ENCODE measurements around the gene MAD1L1.

Gene MAD1L1

GRCh38 chr7:2149672-2150444, 82.9 kb downstream of the MAD1L1 start:
- no peaks in the 10 kb centered on the region for H3F3A ChIP-seq (ENCODE audit: control insufficient read depth, insufficient read depth)
- no peak overlapping the region for H3K4me2 ChIP-seq (ENCODE audit: low read length)
- H3K79me2 ChIP-seq (ENCODE audit: control insufficient read depth, low read length): peaks cover 35% of the 10 kb centered on the region
- no peaks in the 10 kb centered on the region for H4K20me1 ChIP-seq (ENCODE audit: control insufficient read depth, insufficient read depth, low read depth, low read length)
- no peaks in the 10 kb centered on the region for H3K9me2 ChIP-seq (replicated peaks; ENCODE audit: control insufficient read depth, low read length)
- H3K9me3 ChIP-seq (ENCODE audit: control insufficient read depth, insufficient read depth, low read length): no peaks in the 10 kb centered on the region
- TF ChIP-seq EZH2phosphoT487 (IDR thresholded peaks at IDR 0.05; ENCODE audit: borderline replicate concordance, low read length): no peak
- no peak for TF ChIP-seq CTCF (IDR thresholded peaks at IDR 0.05; ENCODE audit: low read depth, low read length, poor library complexity, severe bottlenecking)
- no peak overlapping the region for H3K4me3 ChIP-seq (ENCODE audit: low read length)
- H3K27me3 ChIP-seq (ENCODE audit: control insufficient read depth, low read length): no peaks in the 10 kb centered on the region
- peaks cover 48% of the 10 kb centered on the region for H3K36me3 ChIP-seq (ENCODE audit: control insufficient read depth, low read length)
- H3K4me1 ChIP-seq (ENCODE audit: control insufficient read depth, low read length): peaks cover 22% of the 10 kb centered on the region
- H3K27ac ChIP-seq (ENCODE audit: low read depth, low read length): no peak overlapping the region

- H3K36me3 ChIP-seq (ENCODE audit: control insufficient read depth, low read length): peaks cover 46% of the 10 kb centered on the region
- no peaks in the 10 kb centered on the region for H3K9me2 ChIP-seq (replicated peaks; ENCODE audit: control insufficient read depth, low read length)
- TF ChIP-seq EZH2phosphoT487 (IDR thresholded peaks at IDR 0.05; ENCODE audit: borderline replicate concordance, low read length) (no peak), CTCF (IDR thresholded peaks at IDR 0.05; ENCODE audit: low read depth, low read length, poor library complexity, severe bottlenecking) (no peak)
- H3F3A ChIP-seq (ENCODE audit: control insufficient read depth, insufficient read depth): no peaks in the 10 kb centered on the region
- peaks cover 13% of the 10 kb centered on the region for H3K4me1 ChIP-seq (ENCODE audit: control insufficient read depth, low read length)
- no peak overlapping the region for H3K4me2 ChIP-seq (ENCODE audit: low read length)
- H3K27ac ChIP-seq (ENCODE audit: low read depth, low read length): no peak overlapping the region
- H3K27me3 ChIP-seq (ENCODE audit: control insufficient read depth, low read length): no peaks in the 10 kb centered on the region
- H3K9me3 ChIP-seq (ENCODE audit: control insufficient read depth, insufficient read depth, low read length): no peaks in the 10 kb centered on the region
- H3K79me2 ChIP-seq (ENCODE audit: control insufficient read depth, low read length): peaks cover 31% of the 10 kb centered on the region
- no peaks in the 10 kb centered on the region for H4K20me1 ChIP-seq (ENCODE audit: control insufficient read depth, insufficient read depth, low read depth, low read length)
- no peak overlapping the region for H3K4me3 ChIP-seq (ENCODE audit: low read length)
Measured at GRCh38 chr7:2148814-2149213, 83.9 kb downstream of the MAD1L1 start.

- Histone ChIP-seq H3K9me2 (replicated peaks; ENCODE audit: control insufficient read depth, low read length) (no peaks in the 10 kb centered on the region), H4K20me1 (ENCODE audit: control insufficient read depth, insufficient read depth, low read depth, low read length) (no peaks in the 10 kb centered on the region), H3K4me1 (ENCODE audit: control insufficient read depth, low read length) (peaks cover 7% of the 10 kb centered on the region), H3K4me3 (ENCODE audit: low read length) (no peak overlapping the region), H3K9me3 (ENCODE audit: control insufficient read depth, insufficient read depth, low read length) (no peaks in the 10 kb centered on the region), H3K27ac (ENCODE audit: low read depth, low read length) (no peak overlapping the region), H3K79me2 (ENCODE audit: control insufficient read depth, low read length) (peaks cover 26% of the 10 kb centered on the region), H3F3A (ENCODE audit: control insufficient read depth, insufficient read depth) (no peaks in the 10 kb centered on the region), H3K36me3 (ENCODE audit: control insufficient read depth, low read length) (peaks cover 52% of the 10 kb centered on the region), H3K27me3 (ENCODE audit: control insufficient read depth, low read length) (no peaks in the 10 kb centered on the region), H3K4me2 (ENCODE audit: low read length) (no peak overlapping the region)
- TF ChIP-seq CTCF (IDR thresholded peaks at IDR 0.05; ENCODE audit: low read depth, low read length, poor library complexity, severe bottlenecking): peak; percentile 57
- TF ChIP-seq EZH2phosphoT487 (IDR thresholded peaks at IDR 0.05; ENCODE audit: borderline replicate concordance, low read length): no peak
Measured at GRCh38 chr7:2148189-2148588, 84.6 kb downstream of the MAD1L1 start.
